ENCODE measurements around the gene FRRS1.
"Not testable (repeated sequence)": the region's sequence is repeated elsewhere in the genome, so short reads cannot be mapped to it uniquely, and the experiment has no call there.

FRRS1 gene, protein sequence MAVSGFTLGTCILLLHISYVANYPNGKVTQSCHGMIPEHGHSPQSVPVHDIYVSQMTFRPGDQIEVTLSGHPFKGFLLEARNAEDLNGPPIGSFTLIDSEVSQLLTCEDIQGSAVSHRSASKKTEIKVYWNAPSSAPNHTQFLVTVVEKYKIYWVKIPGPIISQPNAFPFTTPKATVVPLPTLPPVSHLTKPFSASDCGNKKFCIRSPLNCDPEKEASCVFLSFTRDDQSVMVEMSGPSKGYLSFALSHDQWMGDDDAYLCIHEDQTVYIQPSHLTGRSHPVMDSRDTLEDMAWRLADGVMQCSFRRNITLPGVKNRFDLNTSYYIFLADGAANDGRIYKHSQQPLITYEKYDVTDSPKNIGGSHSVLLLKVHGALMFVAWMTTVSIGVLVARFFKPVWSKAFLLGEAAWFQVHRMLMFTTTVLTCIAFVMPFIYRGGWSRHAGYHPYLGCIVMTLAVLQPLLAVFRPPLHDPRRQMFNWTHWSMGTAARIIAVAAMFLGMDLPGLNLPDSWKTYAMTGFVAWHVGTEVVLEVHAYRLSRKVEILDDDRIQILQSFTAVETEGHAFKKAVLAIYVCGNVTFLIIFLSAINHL

GRCh38 chr1:99766378-99766800 is at the start of gene FRRS1:
Gene FRRS1 (minus strand): TSS chr1:99766635. CDS start chr1:99748768, 17,867 bp downstream.
- H3K9ac ChIP-seq (ENCODE audit: low read length), result peak within 1 kb of the TSS; percentile 95

DNA sequence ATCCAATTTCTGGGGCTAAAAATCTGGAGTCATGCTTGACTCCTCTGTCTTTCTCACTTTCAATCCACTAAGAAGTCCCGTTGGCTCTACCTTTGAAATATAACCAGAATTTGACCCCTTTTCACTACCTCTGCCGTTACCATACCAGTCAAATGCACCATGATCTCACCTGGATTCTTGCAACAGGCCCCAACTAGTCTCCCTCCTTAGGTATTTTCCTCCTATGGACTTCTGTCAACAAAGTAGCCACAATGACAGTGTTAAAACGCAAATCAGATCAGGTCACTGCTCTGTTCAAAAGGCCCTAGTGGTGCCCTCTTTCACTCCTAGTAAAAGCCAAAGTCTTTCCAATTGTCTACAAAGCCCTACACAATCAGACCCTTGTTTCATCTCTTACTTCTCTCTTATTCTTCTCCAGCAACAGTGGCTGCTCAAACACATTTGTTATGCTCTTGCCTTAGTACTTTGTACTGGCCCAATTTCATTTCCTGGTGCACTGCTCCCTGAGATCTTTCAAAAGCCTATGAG is 48.0 kb upstream of the FRRS1 start:
- H3K9me3 ChIP-seq (ENCODE audit: control insufficient read depth, low read length), result no peaks in the 10 kb centered on the region
- no peak overlapping the region for H3K4me3 ChIP-seq (ENCODE audit: low read length)
- H3K27me3 ChIP-seq (ENCODE audit: control insufficient read depth, insufficient read depth, low read length), result no peaks in the 10 kb centered on the region
- H3K9ac ChIP-seq (ENCODE audit: low read length), result no peak overlapping the region
- no peaks in the 10 kb centered on the region for H3K36me3 ChIP-seq (ENCODE audit: control insufficient read depth, insufficient read depth, low read length)
- no peaks in the 10 kb centered on the region for H3K4me1 ChIP-seq (ENCODE audit: control insufficient read depth, insufficient read depth, low read length)

More at GRCh38 chr1:99766378-99766800, at the start of gene FRRS1:
- no peaks in the 10 kb centered on the region for H3K27me3 ChIP-seq (ENCODE audit: control insufficient read depth, insufficient read depth, low read length)
- H3K4me1 ChIP-seq (ENCODE audit: control insufficient read depth, insufficient read depth, low read length), result peaks cover 9% of the 10 kb centered on the region
- H3K36me3 ChIP-seq (ENCODE audit: control insufficient read depth, insufficient read depth, low read length), result no peaks in the 10 kb centered on the region
- H3K4me3 ChIP-seq (ENCODE audit: low read length), result peak within 1 kb of the TSS; percentile 65
- no peaks in the 10 kb centered on the region for H3K9me3 ChIP-seq (ENCODE audit: control insufficient read depth, low read length)

- Histone ChIP-seq H3K9me3 (ENCODE audit: control insufficient read depth, low read length) (no peaks in the 10 kb centered on the region), H3K27me3 (ENCODE audit: control insufficient read depth, insufficient read depth, low read length) (no peaks in the 10 kb centered on the region), H3K9ac (ENCODE audit: low read length) (no peak overlapping the region), H3K4me1 (ENCODE audit: control insufficient read depth, insufficient read depth, low read length) (peaks cover 8% of the 10 kb centered on the region), H3K4me3 (ENCODE audit: low read length) (no peak overlapping the region), H3K36me3 (ENCODE audit: control insufficient read depth, insufficient read depth, low read length) (no peaks in the 10 kb centered on the region)
Measured at GRCh38 chr1:99811747-99812146, 45.3 kb upstream of the FRRS1 start.

- Histone ChIP-seq H3K36me3 (ENCODE audit: control insufficient read depth, insufficient read depth, low read length) (no peaks in the 10 kb centered on the region), H3K9me3 (ENCODE audit: control insufficient read depth, low read length) (no peaks in the 10 kb centered on the region), H3K4me1 (ENCODE audit: control insufficient read depth, insufficient read depth, low read length) (peaks cover 8% of the 10 kb centered on the region), H3K9ac (ENCODE audit: low read length) (no peak overlapping the region), H3K27me3 (ENCODE audit: control insufficient read depth, insufficient read depth, low read length) (no peaks in the 10 kb centered on the region), H3K4me3 (ENCODE audit: low read length) (no peak overlapping the region)
Measured at GRCh38 chr1:99811075-99811474, 44.6 kb upstream of the FRRS1 start.

- H3K27me3 ChIP-seq (ENCODE audit: control insufficient read depth, insufficient read depth, low read length), result no peaks in the 10 kb centered on the region
- peaks cover 8% of the 10 kb centered on the region for H3K4me1 ChIP-seq (ENCODE audit: control insufficient read depth, insufficient read depth, low read length)
- no peaks in the 10 kb centered on the region for H3K9me3 ChIP-seq (ENCODE audit: control insufficient read depth, low read length)
- no peak overlapping the region for H3K4me3 ChIP-seq (ENCODE audit: low read length)
- peak overlapping the region; percentile 50 for H3K9ac ChIP-seq (ENCODE audit: low read length)
- no peaks in the 10 kb centered on the region for H3K36me3 ChIP-seq (ENCODE audit: control insufficient read depth, insufficient read depth, low read length)
Measured at GRCh38 chr1:99808391-99809115, 42.1 kb upstream of the FRRS1 start.

- Histone ChIP-seq H3K9me3 (ENCODE audit: control insufficient read depth, low read length) (no peaks in the 10 kb centered on the region), H3K9ac (ENCODE audit: low read length) (no peak overlapping the region), H3K36me3 (ENCODE audit: control insufficient read depth, insufficient read depth, low read length) (no peaks in the 10 kb centered on the region), H3K27me3 (ENCODE audit: control insufficient read depth, insufficient read depth, low read length) (no peaks in the 10 kb centered on the region), H3K4me3 (ENCODE audit: low read length) (no peak overlapping the region), H3K4me1 (ENCODE audit: control insufficient read depth, insufficient read depth, low read length) (peaks cover 8% of the 10 kb centered on the region)
Measured at GRCh38 chr1:99806882-99807281, 40.4 kb upstream of the FRRS1 start.

- no peak overlapping the region for H3K4me3 ChIP-seq (ENCODE audit: low read length)
- H3K4me1 ChIP-seq (ENCODE audit: control insufficient read depth, insufficient read depth, low read length), result no peaks in the 10 kb centered on the region
- no peaks in the 10 kb centered on the region for H3K36me3 ChIP-seq (ENCODE audit: control insufficient read depth, insufficient read depth, low read length)
Measured at GRCh38 chr1:99801584-99801983, 35.1 kb upstream of the FRRS1 start.

GRCh38 chr1:99793861-99794260 is 27.4 kb upstream of the FRRS1 start:
- not testable (repeated sequence) for H3K4me3 ChIP-seq (ENCODE audit: low read length); H3K27me3 ChIP-seq (ENCODE audit: control insufficient read depth, insufficient read depth, low read length); H3K9ac ChIP-seq (ENCODE audit: low read length); H3K36me3 ChIP-seq (ENCODE audit: control insufficient read depth, insufficient read depth, low read length); H3K9me3 ChIP-seq (ENCODE audit: control insufficient read depth, low read length); H3K4me1 ChIP-seq (ENCODE audit: control insufficient read depth, insufficient read depth, low read length)

More at GRCh38 chr1:99801584-99801983, 35.1 kb upstream of the FRRS1 start:
- no peaks in the 10 kb centered on the region for H3K27me3 ChIP-seq (ENCODE audit: control insufficient read depth, insufficient read depth, low read length)
- no peaks in the 10 kb centered on the region for H3K9me3 ChIP-seq (ENCODE audit: control insufficient read depth, low read length)
- no peak overlapping the region for H3K9ac ChIP-seq (ENCODE audit: low read length)

DNA sequence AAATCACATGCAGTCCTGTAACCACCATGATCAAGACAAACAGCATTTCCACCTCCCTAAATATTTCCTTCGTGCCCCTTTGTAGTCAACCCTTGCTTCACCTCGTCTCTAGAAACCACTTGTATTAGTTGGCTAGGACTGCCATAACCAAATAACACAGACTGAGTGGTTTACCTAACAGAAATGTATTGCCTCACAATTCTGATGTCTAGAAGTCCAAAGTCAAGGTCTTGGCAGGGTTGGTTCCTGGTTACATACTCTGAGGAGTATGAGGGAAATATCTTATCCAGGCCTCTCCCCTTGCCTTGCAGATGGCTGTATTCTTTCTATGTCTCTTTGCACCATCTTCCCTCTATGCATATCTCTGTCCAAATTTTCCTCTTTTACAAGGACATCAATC is 23.3 kb upstream of the FRRS1 start:
- H3K4me1 ChIP-seq (ENCODE audit: control insufficient read depth, insufficient read depth, low read length), result no peaks in the 10 kb centered on the region
- no peaks in the 10 kb centered on the region for H3K27me3 ChIP-seq (ENCODE audit: control insufficient read depth, insufficient read depth, low read length)
- no peak overlapping the region for H3K4me3 ChIP-seq (ENCODE audit: low read length)
- no peaks in the 10 kb centered on the region for H3K9me3 ChIP-seq (ENCODE audit: control insufficient read depth, low read length)
- H3K36me3 ChIP-seq (ENCODE audit: control insufficient read depth, insufficient read depth, low read length), result no peaks in the 10 kb centered on the region
- H3K9ac ChIP-seq (ENCODE audit: low read length), result no peak overlapping the region

- Histone ChIP-seq H3K27me3 (ENCODE audit: control insufficient read depth, insufficient read depth, low read length) (no peaks in the 10 kb centered on the region), H3K9me3 (ENCODE audit: control insufficient read depth, low read length) (no peaks in the 10 kb centered on the region), H3K36me3 (ENCODE audit: control insufficient read depth, insufficient read depth, low read length) (no peaks in the 10 kb centered on the region), H3K9ac (ENCODE audit: low read length) (no peak overlapping the region), H3K4me3 (ENCODE audit: low read length) (no peak overlapping the region), H3K4me1 (ENCODE audit: control insufficient read depth, insufficient read depth, low read length) (no peaks in the 10 kb centered on the region)
Measured at GRCh38 chr1:99788896-99789295, 22.5 kb upstream of the FRRS1 start.

- no peaks in the 10 kb centered on the region for H3K36me3 ChIP-seq (ENCODE audit: control insufficient read depth, insufficient read depth, low read length)
- H3K27me3 ChIP-seq (ENCODE audit: control insufficient read depth, insufficient read depth, low read length), result no peaks in the 10 kb centered on the region
- no peaks in the 10 kb centered on the region for H3K9me3 ChIP-seq (ENCODE audit: control insufficient read depth, low read length)
- no peaks in the 10 kb centered on the region for H3K4me1 ChIP-seq (ENCODE audit: control insufficient read depth, insufficient read depth, low read length)
- H3K9ac ChIP-seq (ENCODE audit: low read length), result no peak overlapping the region
- no peak overlapping the region for H3K4me3 ChIP-seq (ENCODE audit: low read length)
Measured at GRCh38 chr1:99786751-99787501, 20.5 kb upstream of the FRRS1 start.

Measured in mucosa of stomach (tissue), 1 donor.